ENCODE data around the gene BCL2A1. TPM values are rescaled to one million over a fixed set of nuclear protein-coding genes. Genes with fewer than 3 reads are reported as not detected.
A peak's percentile ranks its signal among the peaks of the same experiment; 100 is the strongest.

The BCL2A1 gene
- total and polyA plus RNA-seq, 10 of the 15 experiments (the other 5 are each of a cell fraction or from before 2014, with no cell fraction given), result 181 to 570 (median 321) TPM

DNA sequence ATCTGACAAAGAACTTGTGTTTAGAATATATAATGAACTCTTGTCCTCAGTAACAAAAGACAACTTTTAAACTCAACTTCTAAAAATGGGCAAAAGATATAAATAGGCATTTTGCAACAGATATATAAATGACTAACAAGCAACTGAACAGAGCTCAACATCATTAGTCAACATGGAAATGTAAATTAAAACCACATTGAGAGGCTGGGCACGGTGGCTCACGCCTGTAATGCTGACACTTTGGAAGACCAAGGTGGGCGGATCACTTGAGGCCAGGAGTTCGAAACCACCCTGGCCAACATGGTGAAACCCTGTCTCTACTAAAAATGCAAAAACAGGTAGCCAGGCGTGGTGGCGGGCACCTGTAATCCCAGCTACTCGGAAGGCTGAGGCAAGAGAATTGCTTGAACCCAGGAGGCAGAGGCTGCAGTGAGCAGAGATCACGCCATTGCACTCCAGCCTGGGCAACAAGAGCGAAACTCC, 40.1 kb upstream of the BCL2A1 start (continued):
- TF ChIP-seq MTA3 (IDR thresholded peaks at IDR 0.05; ENCODE audit: borderline replicate concordance, low read length) (peak; percentile 85; the same call in 1 of the 2 replicates), MEF2A (IDR thresholded peaks at IDR 0.05; ENCODE audit: insufficient read depth, low read depth, low read length) (peak; percentile 98), SMARCA5 (IDR thresholded peaks at IDR 0.05) (peak; percentile 75; the same call in 1 of the 2 replicates), MTA2 (IDR thresholded peaks at IDR 0.05; ENCODE audit: low read depth) (peak; percentile 78), YY1 (IDR thresholded peaks at IDR 0.05; ENCODE audit: low read depth, low read length) (peak; percentile 40; the same call in 1 of the 2 replicates), POU2F2 (IDR thresholded peaks at IDR 0.05; ENCODE audit: borderline replicate concordance, low read depth, low read length) (peak; percentile 72; the same call in 2 of the 3 replicates), ATF7 (IDR thresholded peaks at IDR 0.05; ENCODE audit: low read depth) (peak; percentile 68), SREBF2 (IDR thresholded peaks at IDR 0.05; ENCODE audit: low read length) (peak; percentile 58; the same call in 1 of the 2 replicates), EED (IDR thresholded peaks at IDR 0.05; ENCODE audit: low read depth) (peak; percentile 82), CEBPB (IDR thresholded peaks at IDR 0.05; ENCODE audit: borderline replicate concordance in 1 of 2, low read depth in 2 of 2, low read length in 2 of 2) (0 out of 4 replicates have a peak, but pooled peaks of 1 of the 2 experiments have one; percentile 47), CREM (IDR thresholded peaks at IDR 0.05; ENCODE audit: low read depth) (peak; percentile 80), HDGF (IDR thresholded peaks at IDR 0.05) (peak; percentile 83; the same call in 1 of the 2 replicates), NR2F1 (conservative IDR thresholded peaks at IDR 0.05) (peak; percentile 13; the same call in 1 of the 2 replicates), CBX5 (IDR thresholded peaks at IDR 0.05; ENCODE audit: low read depth) (peak; percentile 46; the same call in 1 of the 2 replicates), SRF (IDR thresholded peaks at IDR 0.05; ENCODE audit: low read depth in 2 of 2, low read length in 2 of 2) (peak in 1 of 2 experiments; percentile 77; a peak in 1 of 4 replicates), CHD4 (IDR thresholded peaks at IDR 0.05) (peak; percentile 92; the same call in 1 of the 2 replicates), IRF4 (IDR thresholded peaks at IDR 0.05; ENCODE audit: low read depth, low read length) (0 out of 2 replicates have a peak, but pooled peaks have one; percentile 15), RUNX3 (IDR thresholded peaks at IDR 0.05; ENCODE audit: low read length) (peak; percentile 92)
- TF ChIP-seq, protein P1, sequence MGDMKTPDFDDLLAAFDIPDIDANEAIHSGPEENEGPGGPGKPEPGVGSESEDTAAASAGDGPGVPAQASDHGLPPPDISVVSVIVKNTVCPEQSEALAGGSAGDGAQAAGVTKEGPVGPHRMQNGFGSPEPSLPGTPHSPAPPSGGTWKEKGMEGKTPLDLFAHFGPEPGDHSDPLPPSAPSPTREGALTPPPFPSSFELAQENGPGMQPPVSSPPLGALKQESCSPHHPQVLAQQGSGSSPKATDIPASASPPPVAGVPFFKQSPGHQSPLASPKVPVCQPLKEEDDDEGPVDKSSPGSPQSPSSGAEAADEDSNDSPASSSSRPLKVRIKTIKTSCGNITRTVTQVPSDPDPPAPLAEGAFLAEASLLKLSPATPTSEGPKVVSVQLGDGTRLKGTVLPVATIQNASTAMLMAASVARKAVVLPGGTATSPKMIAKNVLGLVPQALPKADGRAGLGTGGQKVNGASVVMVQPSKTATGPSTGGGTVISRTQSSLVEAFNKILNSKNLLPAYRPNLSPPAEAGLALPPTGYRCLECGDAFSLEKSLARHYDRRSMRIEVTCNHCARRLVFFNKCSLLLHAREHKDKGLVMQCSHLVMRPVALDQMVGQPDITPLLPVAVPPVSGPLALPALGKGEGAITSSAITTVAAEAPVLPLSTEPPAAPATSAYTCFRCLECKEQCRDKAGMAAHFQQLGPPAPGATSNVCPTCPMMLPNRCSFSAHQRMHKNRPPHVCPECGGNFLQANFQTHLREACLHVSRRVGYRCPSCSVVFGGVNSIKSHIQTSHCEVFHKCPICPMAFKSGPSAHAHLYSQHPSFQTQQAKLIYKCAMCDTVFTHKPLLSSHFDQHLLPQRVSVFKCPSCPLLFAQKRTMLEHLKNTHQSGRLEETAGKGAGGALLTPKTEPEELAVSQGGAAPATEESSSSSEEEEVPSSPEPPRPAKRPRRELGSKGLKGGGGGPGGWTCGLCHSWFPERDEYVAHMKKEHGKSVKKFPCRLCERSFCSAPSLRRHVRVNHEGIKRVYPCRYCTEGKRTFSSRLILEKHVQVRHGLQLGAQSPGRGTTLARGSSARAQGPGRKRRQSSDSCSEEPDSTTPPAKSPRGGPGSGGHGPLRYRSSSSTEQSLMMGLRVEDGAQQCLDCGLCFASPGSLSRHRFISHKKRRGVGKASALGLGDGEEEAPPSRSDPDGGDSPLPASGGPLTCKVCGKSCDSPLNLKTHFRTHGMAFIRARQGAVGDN (IDR thresholded peaks at IDR 0.05), result 0 out of 2 replicates have a peak, but pooled peaks have one; percentile 19
- TF ChIP-seq, protein P2, sequence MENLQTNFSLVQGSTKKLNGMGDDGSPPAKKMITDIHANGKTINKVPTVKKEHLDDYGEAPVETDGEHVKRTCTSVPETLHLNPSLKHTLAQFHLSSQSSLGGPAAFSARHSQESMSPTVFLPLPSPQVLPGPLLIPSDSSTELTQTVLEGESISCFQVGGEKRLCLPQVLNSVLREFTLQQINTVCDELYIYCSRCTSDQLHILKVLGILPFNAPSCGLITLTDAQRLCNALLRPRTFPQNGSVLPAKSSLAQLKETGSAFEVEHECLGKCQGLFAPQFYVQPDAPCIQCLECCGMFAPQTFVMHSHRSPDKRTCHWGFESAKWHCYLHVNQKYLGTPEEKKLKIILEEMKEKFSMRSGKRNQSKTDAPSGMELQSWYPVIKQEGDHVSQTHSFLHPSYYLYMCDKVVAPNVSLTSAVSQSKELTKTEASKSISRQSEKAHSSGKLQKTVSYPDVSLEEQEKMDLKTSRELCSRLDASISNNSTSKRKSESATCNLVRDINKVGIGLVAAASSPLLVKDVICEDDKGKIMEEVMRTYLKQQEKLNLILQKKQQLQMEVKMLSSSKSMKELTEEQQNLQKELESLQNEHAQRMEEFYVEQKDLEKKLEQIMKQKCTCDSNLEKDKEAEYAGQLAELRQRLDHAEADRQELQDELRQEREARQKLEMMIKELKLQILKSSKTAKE (IDR thresholded peaks at IDR 0.05; ENCODE audit: low read depth, poor library complexity, severe bottlenecking), result peak; percentile 86
- TF ChIP-seq, protein P3, sequence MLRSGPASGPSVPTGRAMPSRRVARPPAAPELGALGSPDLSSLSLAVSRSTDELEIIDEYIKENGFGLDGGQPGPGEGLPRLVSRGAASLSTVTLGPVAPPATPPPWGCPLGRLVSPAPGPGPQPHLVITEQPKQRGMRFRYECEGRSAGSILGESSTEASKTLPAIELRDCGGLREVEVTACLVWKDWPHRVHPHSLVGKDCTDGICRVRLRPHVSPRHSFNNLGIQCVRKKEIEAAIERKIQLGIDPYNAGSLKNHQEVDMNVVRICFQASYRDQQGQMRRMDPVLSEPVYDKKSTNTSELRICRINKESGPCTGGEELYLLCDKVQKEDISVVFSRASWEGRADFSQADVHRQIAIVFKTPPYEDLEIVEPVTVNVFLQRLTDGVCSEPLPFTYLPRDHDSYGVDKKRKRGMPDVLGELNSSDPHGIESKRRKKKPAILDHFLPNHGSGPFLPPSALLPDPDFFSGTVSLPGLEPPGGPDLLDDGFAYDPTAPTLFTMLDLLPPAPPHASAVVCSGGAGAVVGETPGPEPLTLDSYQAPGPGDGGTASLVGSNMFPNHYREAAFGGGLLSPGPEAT (IDR thresholded peaks at IDR 0.05; ENCODE audit: low read depth), result peak; percentile 18; the same call in 1 of the 2 replicates
- TF ChIP-seq, protein P4, sequence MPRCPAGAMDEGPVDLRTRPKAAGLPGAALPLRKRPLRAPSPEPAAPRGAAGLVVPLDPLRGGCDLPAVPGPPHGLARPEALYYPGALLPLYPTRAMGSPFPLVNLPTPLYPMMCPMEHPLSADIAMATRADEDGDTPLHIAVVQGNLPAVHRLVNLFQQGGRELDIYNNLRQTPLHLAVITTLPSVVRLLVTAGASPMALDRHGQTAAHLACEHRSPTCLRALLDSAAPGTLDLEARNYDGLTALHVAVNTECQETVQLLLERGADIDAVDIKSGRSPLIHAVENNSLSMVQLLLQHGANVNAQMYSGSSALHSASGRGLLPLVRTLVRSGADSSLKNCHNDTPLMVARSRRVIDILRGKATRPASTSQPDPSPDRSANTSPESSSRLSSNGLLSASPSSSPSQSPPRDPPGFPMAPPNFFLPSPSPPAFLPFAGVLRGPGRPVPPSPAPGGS (IDR thresholded peaks at IDR 0.05; ENCODE audit: borderline replicate concordance, insufficient read depth, low read depth, low read length, poor library complexity, severe bottlenecking), result peak; percentile 41

All from GM12878 (cell line).